NT2/D1 (cell line): ENCODE data around the gene YPEL3.

Source experiments
- YY1 ChIP-seq: IDR thresholded peaks from 2 replicates; pipeline ENCODE4 v1.6.1; 2011; ENCODE audit not compliant: insufficient read length, insufficient read depth
- ZNF274 ChIP-seq: IDR thresholded peaks from 2 replicates; pipeline ENCODE4 v1.6.1; 2011; ENCODE audit warnings: mild to moderate bottlenecking, low read depth, low read length

DNA sequence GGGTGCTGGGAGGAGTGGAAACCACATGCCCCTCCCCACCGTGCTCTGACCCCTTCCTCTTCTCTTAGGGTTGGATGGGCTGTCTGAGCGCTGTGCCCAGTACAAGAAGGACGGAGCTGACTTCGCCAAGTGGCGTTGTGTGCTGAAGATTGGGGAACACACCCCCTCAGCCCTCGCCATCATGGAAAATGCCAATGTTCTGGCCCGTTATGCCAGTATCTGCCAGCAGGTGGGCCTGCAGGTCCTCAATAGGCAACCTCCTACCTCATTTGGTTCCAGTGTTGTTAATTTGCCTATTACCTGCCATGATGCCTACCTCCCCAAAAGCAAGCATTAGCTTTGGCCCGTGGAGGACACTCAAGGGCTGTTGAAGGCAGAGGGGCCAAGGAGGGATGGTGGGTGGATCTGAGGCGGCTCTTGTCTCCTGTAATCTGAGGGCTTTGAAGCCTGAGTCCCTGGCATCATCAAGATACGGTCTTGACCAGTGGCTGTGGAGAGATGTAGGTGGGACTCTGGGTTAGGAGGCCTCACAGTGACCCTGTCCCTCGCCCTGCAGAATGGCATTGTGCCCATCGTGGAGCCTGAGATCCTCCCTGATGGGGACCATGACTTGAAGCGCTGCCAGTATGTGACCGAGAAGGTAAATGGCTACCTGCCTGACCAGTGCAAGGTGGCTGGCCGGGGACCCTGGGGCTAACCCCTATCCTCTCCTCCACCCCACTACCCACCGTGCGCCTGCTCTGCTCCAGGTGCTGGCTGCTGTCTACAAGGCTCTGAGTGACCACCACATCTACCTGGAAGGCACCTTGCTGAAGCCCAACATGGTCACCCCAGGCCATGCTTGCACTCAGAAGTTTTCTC lies 27.0 kb downstream of the YPEL3 start:
- TF ChIP-seq YY1 (no peak), ZNF274 (no peak)
